T-helper 1 cell (primary cell): ENCODE results near the gene PRSS48.
"Not testable (repeated sequence)": the region's sequence is repeated elsewhere in the genome, so short reads cannot be mapped to it uniquely, and the experiment has no call there.

Experiments used
- DNase-seq, 5 donors: peaks; one replicate each; pipeline ENCODE4 v3.0.0-alpha.2; 2012 to 2020

The PRSS48 gene

GRCh38 chr4:151319490-151319889 is 42.5 kb downstream of the PRSS48 start:
- no peak for DNase-seq

- DNase-seq, result no peak
Measured at GRCh38 chr4:151321586-151321985, 44.6 kb downstream of the PRSS48 start.

GRCh38 chr4:151322161-151322560 is 45.2 kb downstream of the PRSS48 start:
- DNase-seq, result not testable (repeated sequence)

GRCh38 chr4:151322570-151322969 is 45.6 kb downstream of the PRSS48 start:
- no peak for DNase-seq

GRCh38 chr4:151323667-151324066 is 46.7 kb downstream of the PRSS48 start:
- DNase-seq, result no peak

- no peak for DNase-seq
Measured at GRCh38 chr4:151324124-151324751, 47.3 kb downstream of the PRSS48 start.

- no peak for DNase-seq
Measured at GRCh38 chr4:151324752-151325110, 47.8 kb downstream of the PRSS48 start.

- no peak for DNase-seq
Measured at GRCh38 chr4:151325111-151325948, 48.4 kb downstream of the PRSS48 start, which contains the start of gene SH3D19. SH3D19 (minus strand) TSS chr4:151325605; CDS start chr4:151325352, 253 bp downstream.

GRCh38 chr4:151325949-151326246 is 48.9 kb downstream of the PRSS48 start:
- no peak for DNase-seq

GRCh38 chr4:151329217-151330007 is 52.5 kb downstream of the PRSS48 start:
- no peak for DNase-seq

- no peak for DNase-seq
Measured at GRCh38 chr4:151331276-151332042, 54.5 kb downstream of the PRSS48 start.

GRCh38 chr4:151339467-151339866 is 62.5 kb downstream of the PRSS48 start:
- no peak for DNase-seq

- DNase-seq, result no peak
Measured at GRCh38 chr4:151340751-151341385, 63.9 kb downstream of the PRSS48 start.
